Measurements from ENCODE around the gene ZFPM1.
A peak's percentile ranks its signal among the peaks of the same experiment; 100 is the strongest.

ZFPM1 gene

GRCh38 chr16:88502776-88503280 lies 49.7 kb downstream of the ZFPM1 start:
- no peak for DNase-seq

DNA sequence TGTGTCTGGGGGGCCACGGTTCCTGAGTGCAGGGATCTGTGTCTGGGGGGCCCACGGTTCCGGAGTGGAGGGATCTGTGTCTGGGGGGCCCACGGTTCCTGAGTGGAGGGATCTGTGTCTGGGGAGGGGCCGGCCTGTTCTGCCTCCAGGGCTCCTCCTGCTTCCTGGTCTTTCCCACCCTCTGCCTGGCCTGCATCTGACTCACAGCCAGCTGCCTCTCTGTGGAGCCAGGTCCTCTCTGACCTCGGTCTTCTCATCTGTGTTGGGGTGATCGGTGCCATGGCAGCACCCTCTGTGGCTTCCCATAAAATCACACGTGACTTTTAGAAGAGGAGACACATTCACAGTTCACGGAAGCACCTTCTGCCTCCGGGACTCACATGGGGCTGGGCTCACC lies 50.3 kb downstream of the ZFPM1 start:
- DNase-seq, result no peak

DNA sequence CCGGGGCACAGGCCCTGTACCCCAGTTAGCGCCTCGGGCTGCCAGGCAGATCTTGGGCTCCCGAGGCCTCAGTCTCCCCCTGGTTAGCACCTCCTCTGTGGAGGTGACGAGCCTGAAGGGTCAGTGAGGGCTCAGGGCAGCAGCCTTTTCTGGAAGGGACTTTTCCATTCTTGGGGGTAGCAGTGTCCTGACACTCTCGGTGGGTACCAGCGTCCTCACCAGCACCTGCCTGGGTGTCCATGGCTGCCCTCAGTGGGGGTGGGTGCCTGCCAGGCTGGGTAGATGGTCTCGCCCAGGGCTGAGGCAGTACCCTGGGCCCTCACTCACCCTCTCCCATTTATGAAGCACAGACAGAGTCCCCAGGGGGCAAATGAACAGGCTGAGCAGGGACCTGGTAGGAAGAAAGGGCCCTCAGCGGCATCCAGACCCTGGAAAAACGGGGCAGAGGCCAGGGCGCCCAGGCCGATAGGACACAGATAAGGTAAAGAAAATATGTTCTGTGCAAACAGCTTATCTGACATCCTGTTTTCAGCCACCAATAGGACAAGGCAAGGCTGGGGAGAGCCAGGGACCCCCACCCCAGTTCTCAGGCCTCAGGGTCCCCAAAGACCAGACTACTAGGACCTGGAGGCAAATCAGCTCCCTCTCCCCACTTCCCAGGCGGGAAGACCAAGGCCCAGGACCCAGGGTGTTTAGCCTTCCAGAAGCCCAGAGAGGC lies 50.9 kb downstream of the ZFPM1 start:
- DNase-seq, result no peak

DNA sequence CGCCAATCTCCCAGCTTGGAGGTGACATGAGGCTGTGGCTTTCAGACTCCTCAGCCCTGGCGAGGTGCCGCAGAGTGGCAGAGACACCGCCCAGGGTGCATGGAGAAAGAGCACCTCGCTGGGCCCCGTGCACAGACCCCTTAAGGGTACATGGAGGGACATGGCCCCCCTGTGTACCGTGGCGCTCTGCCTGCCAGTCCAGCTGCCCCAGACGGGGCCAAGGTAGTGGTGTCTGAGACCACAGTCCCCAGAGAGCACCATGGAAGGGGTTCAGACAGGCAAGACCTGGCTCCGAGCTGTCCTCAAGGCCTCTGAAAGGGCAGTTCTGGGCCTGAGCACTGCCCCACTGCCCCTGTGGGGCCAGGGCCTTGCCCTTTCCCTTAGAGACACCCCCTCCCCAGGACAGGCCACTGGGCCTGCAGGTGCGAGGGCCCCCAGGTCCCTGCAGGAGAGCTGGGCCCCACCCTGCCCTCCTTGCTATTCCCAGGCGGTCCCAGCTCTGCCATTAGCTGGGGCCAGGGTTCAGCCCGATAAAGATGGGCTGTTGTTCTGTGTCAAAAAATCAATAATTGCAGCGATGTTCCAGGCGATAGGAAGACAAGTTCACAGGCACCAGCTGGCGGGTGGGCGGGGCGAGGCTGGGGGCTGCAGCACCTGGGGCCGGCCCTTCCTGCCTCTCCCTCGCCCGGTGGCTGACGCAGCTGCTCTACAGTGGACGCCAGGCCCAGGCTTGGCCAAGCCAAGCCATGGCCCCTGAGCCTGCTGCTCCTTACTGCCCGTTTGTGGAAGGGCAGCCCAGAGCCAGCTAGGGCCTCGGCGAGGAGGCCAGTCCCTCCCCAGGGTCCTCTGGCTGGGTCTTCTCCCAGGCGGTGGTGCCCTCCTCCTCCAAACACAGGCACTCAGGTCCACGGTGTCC lies 51.7 kb downstream of the ZFPM1 start:
- peak; percentile 67 to 90 for DNase-seq

GRCh38 chr16:88505405-88506082 lies 52.5 kb downstream of the ZFPM1 start:
- peak; percentile 90 to 91 for DNase-seq

- no peak for DNase-seq
Measured at GRCh38 chr16:88506723-88507122, 53.6 kb downstream of the ZFPM1 start.

- DNase-seq, result no peak
Measured at GRCh38 chr16:88507231-88507743, 54.2 kb downstream of the ZFPM1 start.

DNA sequence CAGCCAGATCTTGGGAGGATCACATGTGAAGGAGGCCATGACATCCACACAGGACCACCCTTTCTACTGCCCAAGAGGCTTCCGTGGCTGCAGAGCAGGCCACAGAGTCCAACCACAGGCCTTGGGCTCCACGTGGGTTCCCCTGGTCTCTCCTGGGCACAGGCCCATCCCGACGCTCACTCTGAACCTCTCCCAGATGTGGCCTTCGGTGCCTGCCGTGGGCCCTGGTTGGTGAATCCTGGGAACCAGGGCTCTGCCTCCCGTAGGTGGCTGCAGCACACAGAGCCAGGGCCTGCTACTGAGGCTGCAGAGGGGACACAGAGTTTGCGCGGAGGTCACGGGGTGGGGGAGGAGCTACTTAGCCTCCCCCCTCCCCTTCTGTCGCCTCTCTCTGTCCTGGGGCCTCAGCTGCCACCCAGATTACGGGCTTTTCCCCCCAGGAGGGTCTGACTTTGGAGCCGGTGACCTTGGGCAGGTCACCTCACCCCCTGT lies 55.3 kb downstream of the ZFPM1 start:
- no peak for DNase-seq

DNA sequence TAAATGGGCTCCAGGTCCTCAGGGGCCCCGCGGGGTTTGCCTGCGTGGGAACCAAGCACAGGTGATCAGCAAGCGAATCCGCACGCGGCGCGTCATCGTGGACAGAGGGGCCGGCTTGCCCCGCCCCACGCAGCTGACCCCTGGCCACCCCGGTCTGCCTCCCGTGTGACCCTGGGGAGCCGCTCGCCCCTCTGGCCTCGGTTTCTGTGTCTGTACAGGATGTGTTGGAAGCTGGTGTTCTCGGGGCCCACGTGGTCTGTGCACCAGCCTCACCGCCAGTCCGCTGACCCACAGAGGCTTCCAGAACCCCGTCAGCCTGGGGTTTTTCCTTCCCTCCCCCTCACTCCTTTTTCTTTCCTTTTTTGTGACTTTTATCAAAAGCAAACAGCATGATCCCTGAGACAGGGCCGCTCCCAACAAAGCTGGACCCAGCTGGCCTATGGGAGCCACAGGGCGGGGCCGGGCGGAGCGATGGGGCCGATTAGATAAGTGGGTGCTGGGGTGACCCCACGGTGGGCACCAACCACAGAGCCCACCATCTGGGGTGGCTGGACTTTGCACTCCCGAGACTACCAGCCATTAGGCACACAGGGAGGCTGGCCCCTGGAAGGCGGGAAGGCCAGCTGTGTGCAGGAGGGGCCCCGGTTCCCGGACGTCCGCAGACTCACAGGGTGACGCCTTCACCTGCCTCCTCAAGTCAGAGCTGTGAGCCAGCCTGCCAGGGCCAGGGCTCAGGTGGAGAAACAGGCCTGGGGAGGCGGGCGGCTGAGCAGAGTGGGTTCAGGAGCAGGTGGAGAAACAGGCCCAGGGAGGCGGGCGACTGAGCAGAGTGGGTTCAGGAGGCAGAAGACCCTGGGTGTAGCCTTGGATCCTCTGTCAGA lies 56.0 kb downstream of the ZFPM1 start:
- no peak for DNase-seq

DNA sequence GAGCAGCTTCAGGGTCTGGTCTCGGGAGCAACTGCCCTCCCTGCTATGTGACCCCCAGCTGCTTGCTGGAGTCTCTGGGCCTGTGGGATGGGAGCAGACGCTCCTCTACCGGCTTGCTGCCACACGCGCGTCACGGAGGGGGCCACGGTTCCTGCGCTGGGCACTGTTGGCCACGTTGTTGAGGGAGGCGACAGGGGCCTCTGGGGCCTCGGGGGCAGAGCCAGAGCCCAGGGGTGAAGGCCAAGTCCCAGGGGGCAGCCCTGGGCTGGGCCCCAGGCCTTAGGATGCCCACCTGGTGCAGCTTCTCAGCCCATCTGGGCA lies 56.6 kb downstream of the ZFPM1 start:
- DNase-seq, result no peak

GRCh38 chr16:88510091-88510994 lies 57.3 kb downstream of the ZFPM1 start:
- DNase-seq, result peak; percentile 18 to 40

GRCh38 chr16:88511060-88511459 lies 58.0 kb downstream of the ZFPM1 start:
- DNase-seq, result no peak

- DNase-seq, result no peak
Measured at GRCh38 chr16:88511906-88512305, 58.8 kb downstream of the ZFPM1 start.

GRCh38 chr16:88512728-88513696 lies 59.9 kb downstream of the ZFPM1 start:
- DNase-seq, result no peak

- no peak for DNase-seq
Measured at GRCh38 chr16:88514070-88514469, 61.0 kb downstream of the ZFPM1 start.

DNA sequence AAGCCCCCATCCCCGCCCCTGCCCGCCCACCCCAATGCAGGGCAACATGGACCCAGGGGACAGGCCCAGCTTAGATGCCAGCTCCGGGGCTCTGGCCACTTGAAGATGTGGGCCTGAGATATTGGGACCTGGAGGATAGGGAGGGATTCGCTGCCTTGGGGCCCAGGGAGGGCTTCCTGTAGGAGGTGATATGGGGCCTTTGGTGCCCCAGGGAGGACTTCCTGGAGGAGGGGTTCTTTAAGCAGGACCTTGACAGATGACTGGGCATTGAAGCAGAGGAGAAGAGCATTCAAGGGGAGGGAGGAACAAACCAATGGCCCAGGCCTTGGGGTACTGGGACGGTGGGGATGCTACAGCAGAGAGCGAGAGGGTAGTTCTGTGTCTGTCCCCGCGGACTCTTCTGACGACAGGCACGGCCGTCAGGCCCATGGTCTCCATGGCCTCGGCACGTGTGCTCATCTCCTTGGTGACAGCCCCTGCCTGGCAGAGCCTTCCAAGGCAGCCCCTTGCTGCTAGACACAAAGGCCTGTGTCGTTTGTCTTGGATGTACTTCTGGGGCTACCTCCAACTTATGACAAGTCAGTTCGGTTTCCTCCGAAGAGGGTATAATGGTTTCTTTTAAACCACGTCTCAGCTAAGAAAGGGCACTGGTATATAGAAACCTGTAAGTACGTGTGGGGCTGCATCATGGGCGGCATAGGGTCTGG lies 61.6 kb downstream of the ZFPM1 start:
- no peak for DNase-seq

GRCh38 chr16:88515371-88515770 lies 62.3 kb downstream of the ZFPM1 start:
- no peak for DNase-seq

GRCh38 chr16:88515925-88516594 lies 63.0 kb downstream of the ZFPM1 start:
- no peak for DNase-seq

Data from SHP77 (cell line).